Mucosa of descending colon (tissue), 3 donors: ENCODE results near the gene MYL12A. TPM values are rescaled to one million over a fixed set of nuclear protein-coding genes. Genes with fewer than 3 reads are reported as not detected.
A peak's percentile ranks its signal among the peaks of the same experiment; 100 is the strongest.

Experiments used
- ATAC-seq: fragments of 200-7000 bp; cut with Tn5 transposase; one replicate; pipeline ENCODE4 v1.9.1; 2020; ENCODE audit warnings: mild to moderate bottlenecking, moderate library complexity
- DNase-seq, 3 donors: peaks; one replicate each; pipeline ENCODE4 v3.0.0-alpha.2; 2020
- H3K36me3 ChIP-seq: fragments of 200-600 bp; one replicate; pipeline ENCODE4 v1.8.0; 2021; ENCODE audit warnings: low read depth, mild to moderate bottlenecking
- H3K4me1 ChIP-seq: fragments of 200-600 bp; one replicate; pipeline ENCODE4 v1.8.0; 2021; ENCODE audit warnings: low read depth, mild to moderate bottlenecking
- H3K4me3 ChIP-seq: fragments of 200-600 bp; one replicate; pipeline ENCODE4 v1.8.0; 2021; ENCODE audit warnings: mild to moderate bottlenecking
- H3K9me3 ChIP-seq: fragments of 200-600 bp; one replicate; pipeline ENCODE4 v1.8.0; 2021; ENCODE audit warnings: mild to moderate bottlenecking
- CTCF ChIP-seq: fragments of 200-600 bp; IDR thresholded peaks from one replicate; pipeline ENCODE4 v1.8.0; 2022; ENCODE audit warnings: antibody characterized with exemption, mild to moderate bottlenecking
- intact Hi-C, 2 donors: fragments of 100-400 bp; cut with DNase I in 1 of 2; cut with micrococcal nuclease in 1 of 2; formaldehyde crosslinking; loops; one replicate each; pipeline versions ENCODE4 v1.11.0 to v1.11.1; 2022; cut with DNase I, micrococcal nuclease
- total RNA-seq, 3 donors: library from RNA; stranded (reverse); fragmentation: NEBNext Ultra II Directional in 2 of 3; extraction: Animal tissue kit (Norgen Biotek cat#: 25700) in 2 of 3; gene quantifications; one replicate each; pipeline versions ENCODE4 v1.2.1 to v1.2.4, GENCODE V29; 2021 to 2023
- donor health status: DM: no; HTN: no; CAD: no; lungs with moderate emphysema.
- donor health status: DM: no; HTN: no; CAD: no.
- donor health status: DM: no; HTN: yes; CAD: no.

The MYL12A gene
- total RNA-seq, 3 donors from 2014 or later, result 345 to 588 (median 550) TPM

- peaks cover 2% of the 10 kb centered on the region for H3K4me1 ChIP-seq
- DNase-seq (no peak), ATAC-seq (no peak)
- TF ChIP-seq CTCF, result no peak
- peaks cover 10% of the 10 kb centered on the region for H3K9me3 ChIP-seq
- no peak overlapping the region for H3K4me3 ChIP-seq
- intact Hi-C loops, result no loop called here
- no peaks in the 10 kb centered on the region for H3K36me3 ChIP-seq
These were observed 47.0 kb downstream of the MYL12A start for GRCh38 chr18:3294435-3295080.

DNA sequence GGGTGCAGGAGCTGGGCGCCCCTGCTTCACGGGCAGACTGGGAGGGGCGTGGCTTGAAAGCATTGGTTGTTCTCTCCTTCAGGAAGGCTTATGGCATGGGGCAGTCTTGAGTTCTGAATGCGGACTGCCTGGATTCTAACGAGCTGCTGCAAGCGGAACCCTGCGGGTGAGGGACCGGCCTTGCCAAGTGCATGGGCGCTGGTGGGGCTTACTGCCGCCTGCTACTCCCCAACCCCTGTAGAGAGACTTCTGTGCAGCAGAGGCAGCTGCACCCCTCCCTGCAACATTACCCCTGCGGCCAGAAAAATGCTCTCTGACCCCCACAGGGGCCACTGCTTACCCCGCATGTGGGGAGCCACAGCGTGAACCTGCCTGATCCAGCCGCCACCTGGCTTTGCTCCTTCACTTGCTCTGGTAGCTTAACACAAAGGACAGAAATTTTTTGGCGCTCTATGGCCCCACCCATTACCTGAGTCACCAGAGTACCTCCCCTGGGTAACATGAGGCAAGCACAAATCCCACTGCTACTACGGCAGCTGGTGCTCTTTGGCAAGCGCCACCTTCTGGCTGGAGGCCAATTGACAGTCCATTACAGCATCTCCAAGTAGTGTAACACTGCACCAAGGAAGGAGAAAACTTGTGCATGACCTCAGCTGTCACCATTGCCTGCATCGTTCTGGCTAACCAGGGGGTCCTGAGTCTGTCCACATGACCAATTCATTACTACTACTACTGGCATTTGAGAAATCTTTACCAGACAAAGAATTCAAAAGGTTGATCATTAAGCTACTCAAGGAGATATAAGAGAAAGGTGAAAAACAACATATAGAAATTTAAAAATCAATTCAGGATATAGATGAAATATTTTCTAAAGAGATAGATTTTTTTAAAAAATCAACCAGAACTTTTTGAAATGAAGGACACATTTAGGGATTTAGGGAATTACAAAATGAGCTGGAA is 49.7 kb downstream of the MYL12A start:
- intact Hi-C loops, result no loop called here
- Histone ChIP-seq H3K4me3 (peak overlapping the region; percentile 32), H3K9me3 (no peaks in the 10 kb centered on the region), H3K4me1 (peaks cover 2% of the 10 kb centered on the region), H3K36me3 (no peaks in the 10 kb centered on the region)
- DNase-seq (peak; percentile 92 to 98 (median 93)), ATAC-seq (peak; percentile 99)
- peak; percentile 41 for TF ChIP-seq CTCF

GRCh38 chr18:3304832-3305231 is 57.2 kb downstream of the MYL12A start:
- ATAC-seq (no peak), DNase-seq (no peak)
- Histone ChIP-seq H3K4me1 (no peaks in the 10 kb centered on the region), H3K36me3 (no peaks in the 10 kb centered on the region), H3K4me3 (no peak overlapping the region), H3K9me3 (no peaks in the 10 kb centered on the region)
- intact Hi-C loops, result no loop called here
- no peak for TF ChIP-seq CTCF

GRCh38 chr18:3305354-3305762 is 57.8 kb downstream of the MYL12A start:
- Histone ChIP-seq H3K4me3 (no peak overlapping the region), H3K4me1 (no peaks in the 10 kb centered on the region), H3K9me3 (no peaks in the 10 kb centered on the region), H3K36me3 (no peaks in the 10 kb centered on the region)
- DNase-seq, result no peak
- TF ChIP-seq CTCF, result no peak
- intact Hi-C loops, result no loop called here
- ATAC-seq, result peak; percentile 62

Other genes starting within 250 kb of the MYL12A start
- 10 to 100 TPM; 52.9 to 60.8 (median 59.2) TPM for gene LPIN2, start 234.7 kb upstream of the MYL12A start, total RNA-seq
- gene MYOM1, start 27.8 kb upstream of the MYL12A start, total RNA-seq, result 10 to 100 TPM in 2 of 3 donors, 1 to 10 TPM in 1; 5.5 to 22.2 (median 16.3) TPM
- gene MYL12B, start 14.3 kb downstream of the MYL12A start, total RNA-seq, result 100 to 1,000 TPM; 317 to 609 (median 569) TPM
- 10 to 100 TPM; 37.1 to 67.2 (median 59.1) TPM for gene TGIF1, start 202.4 kb downstream of the MYL12A start, total RNA-seq